GM19438 (cell line): Measurements from ENCODE around the gene GTF2I.
"Not testable (repeated sequence)": the region's sequence is repeated elsewhere in the genome, so short reads cannot be mapped to it uniquely, and the experiment has no call there.

Experiments used
- ATAC-seq: cut with Tn5 transposase; IDR thresholded peaks from one replicate; pipeline ENCODE4 v1.9.1; 2021; ENCODE audit warnings: low read depth; ENCODE audit not compliant: unreplicated experiment

The GTF2I gene

GRCh38 chr7:74656441-74656836 lies 1.1 kb upstream of the GTF2I start:
- ATAC-seq, result no peak

GRCh38 chr7:74656837-74657691 lies 454 bp upstream of the GTF2I start:
- peak; percentile 53 for ATAC-seq

GRCh38 chr7:74658178-74659004 lies 873 bp downstream of the GTF2I start:
- ATAC-seq, result peak; percentile 35

GRCh38 chr7:74660202-74660601 lies 2.7 kb downstream of the GTF2I start:
- not testable (repeated sequence) for ATAC-seq

- ATAC-seq, result not testable (repeated sequence)
Measured at GRCh38 chr7:74661836-74662794, 4.6 kb downstream of the GTF2I start.

- ATAC-seq, result no peak
Measured at GRCh38 chr7:74665296-74665938, 7.9 kb downstream of the GTF2I start.

- ATAC-seq, result not testable (repeated sequence)
Measured at GRCh38 chr7:74667013-74667412, 9.5 kb downstream of the GTF2I start.

- not testable (repeated sequence) for ATAC-seq
Measured at GRCh38 chr7:74667520-74667919, 10.0 kb downstream of the GTF2I start.

GRCh38 chr7:74671602-74672001 lies 14.1 kb downstream of the GTF2I start:
- no peak for ATAC-seq

- ATAC-seq, result no peak
Measured at GRCh38 chr7:74672343-74672915, 14.9 kb downstream of the GTF2I start.

GRCh38 chr7:74674166-74674565 lies 16.6 kb downstream of the GTF2I start:
- no peak for ATAC-seq

- ATAC-seq, result no peak
Measured at GRCh38 chr7:74682829-74683228, 25.3 kb downstream of the GTF2I start.

- ATAC-seq, result no peak
Measured at GRCh38 chr7:74683799-74684198, 26.3 kb downstream of the GTF2I start.

GRCh38 chr7:74684473-74684872 lies 27.0 kb downstream of the GTF2I start:
- no peak for ATAC-seq

- ATAC-seq, result no peak
Measured at GRCh38 chr7:74684921-74685320, 27.4 kb downstream of the GTF2I start.

- no peak for ATAC-seq
Measured at GRCh38 chr7:74690474-74690873, 33.0 kb downstream of the GTF2I start.

GRCh38 chr7:74704419-74704818 lies 46.9 kb downstream of the GTF2I start:
- ATAC-seq, result not testable (repeated sequence)

GRCh38 chr7:74707238-74707637 lies 49.7 kb downstream of the GTF2I start:
- no peak for ATAC-seq

- no peak for ATAC-seq
Measured at GRCh38 chr7:74708569-74709275, 51.2 kb downstream of the GTF2I start.
